Hepatocyte (in vitro differentiated cells): ENCODE data around the gene TRAF5.
"Not testable (repeated sequence)": the region's sequence is repeated elsewhere in the genome, so short reads cannot be mapped to it uniquely, and the experiment has no call there.

ENCODE experiments used
- CTCF ChIP-seq: fragments of 200-600 bp; sonication (generic); IDR thresholded peaks from 2 replicates; pipeline ENCODE4 v1.5.1; 2016; ENCODE audit warnings: antibody characterized with exemption, mild to moderate bottlenecking; ENCODE audit not compliant: poor library complexity
- EZH2 ChIP-seq: fragments of 200-600 bp; sonication (generic); IDR thresholded peaks from 2 replicates; pipeline ENCODE4 v1.6.1; 2016; ENCODE audit warnings: antibody characterized with exemption, mild to moderate bottlenecking, borderline replicate concordance

GRCh38 chr1:211321646-211322045 is 5.0 kb upstream of the TRAF5 start:
- not testable (repeated sequence) for TF ChIP-seq EZH2, CTCF
